Camera-type eye (tissue), 1 donor: ENCODE data around the gene PI3. TPM values are rescaled to one million over a fixed set of nuclear protein-coding genes. Genes with fewer than 3 reads are reported as not detected.

Source experiments
- total RNA-seq: library from RNA; depleted of rRNA; stranded (reverse); fragments of >200 nt; gene quantifications from one replicate; pipeline ENCODE4 v1.2.3, GENCODE V29; 2014

PI3 gene, protein sequence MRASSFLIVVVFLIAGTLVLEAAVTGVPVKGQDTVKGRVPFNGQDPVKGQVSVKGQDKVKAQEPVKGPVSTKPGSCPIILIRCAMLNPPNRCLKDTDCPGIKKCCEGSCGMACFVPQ
- not detected for total RNA-seq

DNA sequence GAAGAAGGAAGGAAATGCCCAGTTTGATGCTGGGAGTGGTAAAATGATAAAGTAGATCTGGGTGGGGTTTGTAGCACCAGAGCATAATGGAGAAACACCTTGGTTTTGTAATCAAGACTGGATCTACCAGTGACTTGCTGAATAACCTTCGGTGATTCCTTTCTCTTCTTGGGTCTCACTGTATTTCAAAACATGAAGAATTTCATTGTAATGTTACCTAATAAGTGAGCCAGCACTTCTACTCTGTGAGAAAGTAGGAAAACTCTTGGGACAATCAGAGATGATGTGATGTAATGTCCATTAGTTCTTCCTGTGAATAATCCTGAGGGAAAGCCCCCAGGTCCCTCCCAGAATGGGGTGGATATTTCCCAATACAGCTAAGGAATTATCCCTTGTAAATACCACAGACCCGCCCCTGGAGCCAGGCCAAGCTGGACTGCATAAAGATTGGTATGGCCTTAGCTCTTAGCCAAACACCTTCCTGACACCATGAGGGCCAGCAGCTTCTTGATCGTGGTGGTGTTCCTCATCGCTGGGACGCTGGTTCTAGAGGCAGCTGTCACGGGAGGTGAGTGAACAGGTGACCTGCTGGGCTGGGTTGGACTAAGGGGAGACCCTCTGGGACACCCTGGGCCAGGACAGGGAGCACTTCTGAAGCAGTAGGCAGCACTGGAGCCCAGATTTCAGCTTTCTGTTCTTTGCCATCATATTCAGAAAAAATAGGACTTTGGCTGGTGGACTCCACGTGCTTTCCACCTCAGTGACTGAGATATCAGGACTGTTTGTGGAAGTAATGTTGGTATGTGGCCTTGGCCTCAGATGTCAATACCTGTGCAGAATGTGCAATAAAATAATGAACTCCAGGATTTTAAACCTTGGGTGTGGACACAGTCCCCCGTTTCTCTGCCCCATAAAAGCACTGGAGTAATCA, at the start of gene PI3:
PI3 (plus strand) TSS at position 469 of the 931 bp plus-strand sequence; CDS start at position 490, 21 bp downstream.

DNA sequence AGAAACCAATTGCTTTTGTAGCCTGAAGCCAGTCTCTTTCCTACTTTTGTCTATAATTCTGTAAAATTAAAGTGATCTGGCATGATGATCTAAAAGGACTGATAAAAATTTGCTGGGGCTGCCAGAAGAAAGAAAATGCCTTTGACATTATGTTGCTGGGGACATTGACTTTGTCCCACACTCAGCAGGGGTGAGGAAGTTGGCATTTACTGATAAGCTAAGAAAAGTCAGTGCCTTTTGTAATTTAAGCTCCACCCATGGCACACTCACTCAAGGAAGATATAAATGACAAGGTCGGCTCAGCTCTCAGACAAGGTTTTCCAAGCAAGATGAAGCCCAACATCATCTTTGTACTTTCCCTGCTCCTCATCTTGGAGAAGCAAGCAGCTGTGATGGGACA, 32.0 kb downstream of the PI3 start, which contains the start of gene SEMG1:
SEMG1 (plus strand) TSS at position 309 of the 400 bp plus-strand sequence; CDS start at position 330, 21 bp downstream.

DNA sequence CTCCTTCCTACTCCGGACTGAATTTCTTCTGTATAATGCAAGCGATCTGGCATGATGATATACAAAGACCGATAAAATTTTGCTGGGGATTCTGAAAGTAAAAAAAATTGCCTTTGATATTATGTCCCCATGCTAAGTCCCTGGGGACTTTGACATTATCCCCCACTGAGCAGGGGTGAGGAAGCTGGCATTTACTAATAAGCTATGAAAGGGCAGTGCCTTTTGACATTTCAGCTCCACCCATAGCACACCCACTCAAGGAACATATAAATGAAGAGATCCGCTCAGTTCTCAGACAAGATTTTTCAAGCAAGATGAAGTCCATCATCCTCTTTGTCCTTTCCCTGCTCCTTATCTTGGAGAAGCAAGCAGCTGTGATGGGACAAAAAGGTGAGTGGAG, 46.4 kb downstream of the PI3 start, which contains the start of gene SEMG2:
SEMG2 (plus strand) TSS at position 298 of the 400 bp plus-strand sequence; CDS start at position 315, 17 bp downstream.

Other genes starting within 250 kb of the PI3 start
- gene TOMM34, start 214.5 kb upstream of the PI3 start, total RNA-seq, result 8.7 TPM
- gene STK4, start 208.4 kb upstream of the PI3 start, total RNA-seq, result 40.8 TPM
- 1.5 TPM for gene KCNS1, start 73.8 kb upstream of the PI3 start, total RNA-seq
- not detected for gene WFDC5, start 59.7 kb upstream of the PI3 start, total RNA-seq
- gene WFDC12, start 50.4 kb upstream of the PI3 start, total RNA-seq, result not detected
- gene SEMG1, start 32.1 kb downstream of the PI3 start, total RNA-seq, result not detected
- gene SEMG2, start 46.5 kb downstream of the PI3 start, total RNA-seq, result not detected
- 61.1 TPM for gene SLPI, start 79.7 kb downstream of the PI3 start, total RNA-seq
- gene RBPJL, start 131.9 kb downstream of the PI3 start, total RNA-seq, result not detected
- gene MATN4, start 133.4 kb downstream of the PI3 start, total RNA-seq, result 11.4 TPM
- 42.4 TPM for gene SDC4, start 173.5 kb downstream of the PI3 start, total RNA-seq
- 32.8 TPM for gene SYS1, start 188.3 kb downstream of the PI3 start, total RNA-seq
- not detected for gene TP53TG5, start 203.4 kb downstream of the PI3 start, total RNA-seq
- gene DBNDD2, start 233.4 kb downstream of the PI3 start, total RNA-seq, result 13.4 TPM
- 26.3 TPM for gene PIGT, start 241.2 kb downstream of the PI3 start, total RNA-seq